Left lung (tissue), 10 donors: ENCODE results near the gene JDP2. TPM values are rescaled to one million over a fixed set of nuclear protein-coding genes. Genes with fewer than 3 reads are reported as not detected.

ENCODE experiments used
- ATAC-seq: fragments of 200-7000 bp; cut with Tn5 transposase; one replicate; pipeline ENCODE4 v1.9.1; 2020; ENCODE audit warnings: moderate library complexity
- DNase-seq, 4 donors: peaks; one replicate each; pipeline ENCODE4 v3.0.0-alpha.2; 2013 to 2020
- H3K27ac ChIP-seq, 2 donors: fragments of 200-600 bp; sonication (generic) in 1 of 2; one replicate each; pipeline versions ENCODE4 v1.5.0 to v1.8.0; 2020 to 2021
- H3K27me3 ChIP-seq, 2 donors: fragments of 200-600 bp; sonication (generic) in 1 of 2; one replicate each; pipeline versions ENCODE4 v1.5.0 to v1.8.0; 2020 to 2021
- H3K36me3 ChIP-seq, 2 donors: fragments of 200-600 bp; sonication (generic) in 1 of 2; one replicate each; pipeline versions ENCODE4 v1.5.0 to v1.8.0; 2020 to 2021
- H3K4me1 ChIP-seq, 2 donors: fragments of 200-600 bp; one replicate each; pipeline ENCODE4 v1.8.0; 2021
- H3K4me3 ChIP-seq, 2 donors: fragments of 200-600 bp; sonication (generic) in 1 of 2; one replicate each; pipeline versions ENCODE4 v1.5.0 to v1.8.0; 2020 to 2021; ENCODE audit warnings: mild to moderate bottlenecking in 1 of 2
- H3K9me3 ChIP-seq, 2 donors: fragments of 200-600 bp; sonication (generic) in 1 of 2; one replicate each; pipeline versions ENCODE4 v1.5.0 to v1.8.0; 2020 to 2021
- intact Hi-C, 2 donors: fragments of 100-400 bp; cut with DNase I; formaldehyde crosslinking; loops; one replicate each; pipeline versions ENCODE4 v1.11.2 to v1.14.2; 2022
- polyA plus RNA-seq, 6 donors: library from polyadenylated mRNA; unstranded; fragments of 120-200 nt; gene quantifications; one replicate each; pipeline ENCODE4 v1.2.1, GENCODE V29; 2013; ENCODE audit not compliant: insufficient read length in 6 of 6
- total RNA-seq, 2 donors: library from RNA; stranded (reverse); fragmentation: NEBNext Ultra II Directional; extraction: Animal tissue kit (Norgen Biotek cat#: 25700); gene quantifications; one replicate each; pipeline ENCODE4 v1.2.1, GENCODE V29; 2021
- TF ChIP-seq, protein P1 (sequence below), 2 donors: fragments of 200-600 bp; sonication (generic) in 1 of 2; IDR thresholded peaks; one replicate each; pipeline versions ENCODE4 v1.5.0 to v1.8.0; 2021; ENCODE audit warnings: antibody characterized with exemption in 2 of 2
- donor health status: DM: no; HTN: yes; CAD: no.
- donor health status: DM: no; HTN: no; CAD: no.

Gene JDP2
- total and polyA plus RNA-seq, 8 donors: 20.3 to 57.6 (median 26.8) TPM

DNA sequence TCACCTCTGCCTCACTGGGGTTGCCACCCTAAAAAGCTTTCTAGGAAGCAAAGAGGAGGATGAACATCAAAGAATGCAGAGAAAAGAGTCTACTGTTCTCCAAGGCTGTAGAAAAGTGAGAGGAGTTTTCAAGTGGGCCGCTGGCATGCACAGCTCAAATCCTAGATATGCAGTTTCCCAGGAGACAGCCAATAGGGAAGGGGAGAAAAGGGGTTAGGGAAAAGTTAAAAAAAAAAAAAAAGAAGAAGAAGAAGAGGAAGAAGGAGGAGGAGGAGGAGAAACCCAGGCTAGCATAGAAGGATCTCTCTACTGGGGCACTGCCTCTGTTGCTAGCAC lies 95.1 kb downstream of the JDP2 start:
- H3K4me1 ChIP-seq: peaks cover 0 to 46% of the 10 kb centered on the region in 2 donors
- TF ChIP-seq, protein P1, sequence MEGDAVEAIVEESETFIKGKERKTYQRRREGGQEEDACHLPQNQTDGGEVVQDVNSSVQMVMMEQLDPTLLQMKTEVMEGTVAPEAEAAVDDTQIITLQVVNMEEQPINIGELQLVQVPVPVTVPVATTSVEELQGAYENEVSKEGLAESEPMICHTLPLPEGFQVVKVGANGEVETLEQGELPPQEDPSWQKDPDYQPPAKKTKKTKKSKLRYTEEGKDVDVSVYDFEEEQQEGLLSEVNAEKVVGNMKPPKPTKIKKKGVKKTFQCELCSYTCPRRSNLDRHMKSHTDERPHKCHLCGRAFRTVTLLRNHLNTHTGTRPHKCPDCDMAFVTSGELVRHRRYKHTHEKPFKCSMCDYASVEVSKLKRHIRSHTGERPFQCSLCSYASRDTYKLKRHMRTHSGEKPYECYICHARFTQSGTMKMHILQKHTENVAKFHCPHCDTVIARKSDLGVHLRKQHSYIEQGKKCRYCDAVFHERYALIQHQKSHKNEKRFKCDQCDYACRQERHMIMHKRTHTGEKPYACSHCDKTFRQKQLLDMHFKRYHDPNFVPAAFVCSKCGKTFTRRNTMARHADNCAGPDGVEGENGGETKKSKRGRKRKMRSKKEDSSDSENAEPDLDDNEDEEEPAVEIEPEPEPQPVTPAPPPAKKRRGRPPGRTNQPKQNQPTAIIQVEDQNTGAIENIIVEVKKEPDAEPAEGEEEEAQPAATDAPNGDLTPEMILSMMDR (IDR thresholded peaks at IDR 0.05): no peak
- DNase-seq: no peak
- H3K27me3 ChIP-seq: no peaks in the 10 kb centered on the region
- intact Hi-C loops: no loop called here
- ATAC-seq: peak; percentile 16
- H3K9me3 ChIP-seq: no peaks in the 10 kb centered on the region
- peaks cover 0 to 20% of the 10 kb centered on the region in 2 donors for H3K36me3 ChIP-seq
- H3K27ac ChIP-seq: peak overlapping the region; percentile 44 to 88
- H3K4me3 ChIP-seq: peak overlapping the region; percentile 7 to 60

Other genes with a start within 250 kb of the JDP2 start
- 100 to 1,000 TPM in 1 of 2 donors, 10 to 100 TPM in 1; 92.2 to 264 TPM for gene FOS, start 149.2 kb upstream of the JDP2 start, total RNA-seq
- 1,000 to 10,000 TPM in 3 of 6 donors, 100 to 1,000 TPM in 2, 10 to 100 TPM in 1; 57.9 to 3,242 (median 1,036) TPM for gene FOS, start 149.2 kb upstream of the JDP2 start, polyA plus RNA-seq
- gene BATF, start 94.4 kb downstream of the JDP2 start, total RNA-seq: 10 to 100 TPM in 1 of 2 donors, 1 to 10 TPM in 1; 4.3 to 19.6 TPM
- gene BATF, start 94.4 kb downstream of the JDP2 start, polyA plus RNA-seq: 1 to 10 TPM in 3 of 6 donors, under 1 TPM in 3; 0.46 to 1.3 (median 0.92) TPM
- 10 to 100 TPM; 20.2 to 30.9 TPM for gene FLVCR2, start 150.6 kb downstream of the JDP2 start, total RNA-seq
- gene FLVCR2, start 150.6 kb downstream of the JDP2 start, polyA plus RNA-seq: 10 to 100 TPM in 1 of 6 donors, 1 to 10 TPM in 5; 4.3 to 11.2 (median 7.4) TPM
- gene ERG28, start 232.9 kb downstream of the JDP2 start, total RNA-seq: 10 to 100 TPM; 29.1 to 44.5 TPM
- gene ERG28, start 232.9 kb downstream of the JDP2 start, polyA plus RNA-seq: 10 to 100 TPM; 23.6 to 30.5 (median 26.6) TPM
- gene TTLL5, start 233.2 kb downstream of the JDP2 start, total RNA-seq: 10 to 100 TPM; 30.8 to 33.7 TPM
- 10 to 100 TPM; 39.6 to 46.7 (median 44.8) TPM for gene TTLL5, start 233.2 kb downstream of the JDP2 start, polyA plus RNA-seq